ENCODE measurements around the gene DMRTC2.
A peak's percentile ranks its signal among the peaks of the same experiment; 100 is the strongest.
"Not testable (repeated sequence)": the region's sequence is repeated elsewhere in the genome, so short reads cannot be mapped to it uniquely, and the experiment has no call there.

DMRTC2 gene

DNA sequence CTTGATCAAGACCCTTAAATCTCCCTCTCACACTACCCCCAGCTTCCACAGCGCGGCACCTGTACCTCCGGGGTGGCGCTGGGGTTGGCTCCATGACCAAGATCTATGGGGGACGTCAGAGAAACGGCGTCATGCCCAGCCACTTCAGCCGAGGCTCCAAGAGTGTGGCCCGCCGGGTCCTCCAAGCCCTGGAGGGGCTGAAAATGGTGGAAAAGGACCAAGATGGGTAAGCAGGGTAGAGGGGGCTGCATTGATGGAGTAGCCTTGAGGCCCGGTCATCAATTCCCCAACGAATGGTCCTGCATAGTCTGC is 24.1 kb downstream of the DMRTC2 start:
- H3K27me3 ChIP-seq (replicated peaks; ENCODE audit: control insufficient read depth, insufficient read depth, low read length, poor library complexity, severe bottlenecking) = no peaks in the 10 kb centered on the region
- H3K4me3 ChIP-seq (ENCODE audit: insufficient read depth, low read depth, low read length, poor library complexity, severe bottlenecking) = no peak overlapping the region
- no peaks in the 10 kb centered on the region for H3K9me3 ChIP-seq (ENCODE audit: control insufficient read depth, low read length)
- peaks cover 47% of the 10 kb centered on the region for H3K36me3 ChIP-seq (ENCODE audit: control insufficient read depth, insufficient read depth, low read length)
- H3K4me1 ChIP-seq (ENCODE audit: control insufficient read depth, insufficient read depth, low read length, poor library complexity, severe bottlenecking) = peaks cover 65% of the 10 kb centered on the region
- H3K27ac ChIP-seq (ENCODE audit: insufficient read depth, low read length, poor library complexity, severe bottlenecking) = peak overlapping the region; percentile 31
- no peak for DNase-seq

- H3K4me1 ChIP-seq (ENCODE audit: control insufficient read depth, insufficient read depth, low read length, poor library complexity, severe bottlenecking) = peaks cover 67% of the 10 kb centered on the region
These were observed 24.6 kb downstream of the DMRTC2 start for GRCh38 chr19:41869374-41869955.

DNA sequence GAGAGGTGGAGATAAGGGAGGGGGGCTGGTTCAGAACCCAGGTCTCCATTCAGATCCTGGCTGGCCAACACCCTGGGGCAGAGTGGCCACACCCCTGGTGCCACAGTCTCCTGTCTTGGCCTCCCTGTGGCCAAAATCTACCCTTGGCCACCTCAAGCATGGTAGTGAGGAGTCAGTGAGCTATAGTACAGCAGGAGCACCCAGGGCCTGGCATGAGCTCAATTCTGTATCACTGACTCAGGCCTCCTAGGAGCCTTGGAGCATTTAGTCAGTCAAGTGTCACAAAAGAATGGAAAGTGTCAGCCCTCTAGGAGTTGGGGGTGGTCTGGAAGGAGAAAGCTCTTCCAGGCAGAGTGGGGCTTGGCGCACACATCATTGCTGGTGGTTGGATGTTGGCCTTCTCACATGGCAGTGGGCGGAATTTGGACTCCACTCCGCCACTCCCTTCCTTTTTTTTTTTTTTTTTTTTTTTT is 25.6 kb downstream of the DMRTC2 start:
- peaks cover 67% of the 10 kb centered on the region for H3K4me1 ChIP-seq (ENCODE audit: control insufficient read depth, insufficient read depth, low read length, poor library complexity, severe bottlenecking)
- H3K9me3 ChIP-seq (ENCODE audit: control insufficient read depth, low read length) = no peaks in the 10 kb centered on the region
- no peak overlapping the region for H3K4me3 ChIP-seq (ENCODE audit: insufficient read depth, low read depth, low read length, poor library complexity, severe bottlenecking)
- H3K27ac ChIP-seq (ENCODE audit: insufficient read depth, low read length, poor library complexity, severe bottlenecking) = peak overlapping the region; percentile 65
- DNase-seq = no peak
- peaks cover 33% of the 10 kb centered on the region for H3K36me3 ChIP-seq (ENCODE audit: control insufficient read depth, insufficient read depth, low read length)
- no peaks in the 10 kb centered on the region for H3K27me3 ChIP-seq (replicated peaks; ENCODE audit: control insufficient read depth, insufficient read depth, low read length, poor library complexity, severe bottlenecking)

More at GRCh38 chr19:41869374-41869955, 24.6 kb downstream of the DMRTC2 start:
- H3K9me3 ChIP-seq (ENCODE audit: control insufficient read depth, low read length) = no peaks in the 10 kb centered on the region
- H3K36me3 ChIP-seq (ENCODE audit: control insufficient read depth, insufficient read depth, low read length) = peaks cover 42% of the 10 kb centered on the region
- no peak for DNase-seq
- H3K27me3 ChIP-seq (replicated peaks; ENCODE audit: control insufficient read depth, insufficient read depth, low read length, poor library complexity, severe bottlenecking) = no peaks in the 10 kb centered on the region
- H3K27ac ChIP-seq (ENCODE audit: insufficient read depth, low read length, poor library complexity, severe bottlenecking) = peak overlapping the region; percentile 31
- no peak overlapping the region for H3K4me3 ChIP-seq (ENCODE audit: insufficient read depth, low read depth, low read length, poor library complexity, severe bottlenecking)

GRCh38 chr19:41871573-41872383 is 26.9 kb downstream of the DMRTC2 start:
- peak; percentile 46 to 57 (median 49) for DNase-seq
- Histone ChIP-seq H3K4me3 (ENCODE audit: insufficient read depth, low read depth, low read length, poor library complexity, severe bottlenecking) (no peak overlapping the region), H3K36me3 (ENCODE audit: control insufficient read depth, insufficient read depth, low read length) (peaks cover 26% of the 10 kb centered on the region), H3K27ac (ENCODE audit: insufficient read depth, low read length, poor library complexity, severe bottlenecking) (peak overlapping the region; percentile 65), H3K4me1 (ENCODE audit: control insufficient read depth, insufficient read depth, low read length, poor library complexity, severe bottlenecking) (peaks cover 81% of the 10 kb centered on the region), H3K27me3 (replicated peaks; ENCODE audit: control insufficient read depth, insufficient read depth, low read length, poor library complexity, severe bottlenecking) (no peaks in the 10 kb centered on the region), H3K9me3 (ENCODE audit: control insufficient read depth, low read length) (no peaks in the 10 kb centered on the region)

DNA sequence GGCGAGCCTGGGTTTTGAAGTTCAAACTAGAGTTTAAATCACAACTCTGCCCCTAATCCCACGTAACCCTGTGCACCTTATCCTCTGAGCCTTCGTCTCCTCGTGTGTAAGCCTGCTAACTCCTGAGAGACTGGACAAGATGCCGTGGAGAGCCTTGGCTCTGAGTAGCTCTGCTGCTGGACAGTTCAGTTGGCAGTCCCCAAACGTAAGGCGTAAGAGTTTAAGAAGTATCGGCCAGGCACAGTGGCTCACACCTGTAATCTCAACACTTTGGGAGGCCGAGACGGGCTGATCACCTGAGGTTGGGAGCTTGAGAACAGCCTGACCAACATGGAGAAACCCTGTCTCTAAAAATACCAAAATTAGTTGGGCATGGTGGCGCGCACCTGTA is 27.5 kb downstream of the DMRTC2 start:
- no peak for DNase-seq
- Histone ChIP-seq H3K9me3 (ENCODE audit: control insufficient read depth, low read length) (no peaks in the 10 kb centered on the region), H3K27me3 (replicated peaks; ENCODE audit: control insufficient read depth, insufficient read depth, low read length, poor library complexity, severe bottlenecking) (no peaks in the 10 kb centered on the region), H3K36me3 (ENCODE audit: control insufficient read depth, insufficient read depth, low read length) (peaks cover 26% of the 10 kb centered on the region), H3K4me3 (ENCODE audit: insufficient read depth, low read depth, low read length, poor library complexity, severe bottlenecking) (no peak overlapping the region), H3K4me1 (ENCODE audit: control insufficient read depth, insufficient read depth, low read length, poor library complexity, severe bottlenecking) (peaks cover 87% of the 10 kb centered on the region), H3K27ac (ENCODE audit: insufficient read depth, low read length, poor library complexity, severe bottlenecking) (peak overlapping the region; percentile 65)

- no peak overlapping the region for H3K4me3 ChIP-seq (ENCODE audit: insufficient read depth, low read depth, low read length, poor library complexity, severe bottlenecking)
- peaks cover 90% of the 10 kb centered on the region for H3K4me1 ChIP-seq (ENCODE audit: control insufficient read depth, insufficient read depth, low read length, poor library complexity, severe bottlenecking)
- peaks cover 23% of the 10 kb centered on the region for H3K36me3 ChIP-seq (ENCODE audit: control insufficient read depth, insufficient read depth, low read length)
- H3K27me3 ChIP-seq (replicated peaks; ENCODE audit: control insufficient read depth, insufficient read depth, low read length, poor library complexity, severe bottlenecking) = no peaks in the 10 kb centered on the region
- peak overlapping the region; percentile 65 for H3K27ac ChIP-seq (ENCODE audit: insufficient read depth, low read length, poor library complexity, severe bottlenecking)
- DNase-seq = peak; percentile 39 to 50 (median 48)
- no peaks in the 10 kb centered on the region for H3K9me3 ChIP-seq (ENCODE audit: control insufficient read depth, low read length)
These were observed 28.2 kb downstream of the DMRTC2 start for GRCh38 chr19:41872775-41873647.

DNA sequence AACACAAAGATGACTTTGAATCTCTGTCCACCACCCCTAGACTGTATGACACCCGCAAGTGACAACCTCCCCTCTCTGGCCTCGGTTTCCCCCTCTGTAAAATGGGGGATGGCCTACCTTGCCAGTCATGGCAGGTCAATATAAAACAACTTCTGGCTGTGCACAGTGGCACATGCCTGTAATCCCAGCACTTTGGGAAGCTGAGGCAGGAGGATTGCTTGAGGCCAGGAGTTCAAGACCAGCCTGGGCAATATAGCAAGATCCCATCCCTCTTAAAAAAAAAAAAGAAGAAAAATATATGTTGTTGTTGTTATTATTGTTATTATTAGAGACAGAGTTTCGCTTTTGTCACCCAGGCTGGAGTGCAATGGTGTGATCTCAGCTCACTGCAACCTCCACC is 31.1 kb downstream of the DMRTC2 start:
- DNase-seq; H3K36me3 ChIP-seq (ENCODE audit: control insufficient read depth, insufficient read depth, low read length); H3K9me3 ChIP-seq (ENCODE audit: control insufficient read depth, low read length); H3K27me3 ChIP-seq (replicated peaks; ENCODE audit: control insufficient read depth, insufficient read depth, low read length, poor library complexity, severe bottlenecking): not testable (repeated sequence)
- peak overlapping the region; percentile 17 for H3K4me3 ChIP-seq (ENCODE audit: insufficient read depth, low read depth, low read length, poor library complexity, severe bottlenecking)
- H3K27ac ChIP-seq (ENCODE audit: insufficient read depth, low read length, poor library complexity, severe bottlenecking) = peak overlapping the region; percentile 80
- peaks cover 92% of the 10 kb centered on the region for H3K4me1 ChIP-seq (ENCODE audit: control insufficient read depth, insufficient read depth, low read length, poor library complexity, severe bottlenecking)

DNA sequence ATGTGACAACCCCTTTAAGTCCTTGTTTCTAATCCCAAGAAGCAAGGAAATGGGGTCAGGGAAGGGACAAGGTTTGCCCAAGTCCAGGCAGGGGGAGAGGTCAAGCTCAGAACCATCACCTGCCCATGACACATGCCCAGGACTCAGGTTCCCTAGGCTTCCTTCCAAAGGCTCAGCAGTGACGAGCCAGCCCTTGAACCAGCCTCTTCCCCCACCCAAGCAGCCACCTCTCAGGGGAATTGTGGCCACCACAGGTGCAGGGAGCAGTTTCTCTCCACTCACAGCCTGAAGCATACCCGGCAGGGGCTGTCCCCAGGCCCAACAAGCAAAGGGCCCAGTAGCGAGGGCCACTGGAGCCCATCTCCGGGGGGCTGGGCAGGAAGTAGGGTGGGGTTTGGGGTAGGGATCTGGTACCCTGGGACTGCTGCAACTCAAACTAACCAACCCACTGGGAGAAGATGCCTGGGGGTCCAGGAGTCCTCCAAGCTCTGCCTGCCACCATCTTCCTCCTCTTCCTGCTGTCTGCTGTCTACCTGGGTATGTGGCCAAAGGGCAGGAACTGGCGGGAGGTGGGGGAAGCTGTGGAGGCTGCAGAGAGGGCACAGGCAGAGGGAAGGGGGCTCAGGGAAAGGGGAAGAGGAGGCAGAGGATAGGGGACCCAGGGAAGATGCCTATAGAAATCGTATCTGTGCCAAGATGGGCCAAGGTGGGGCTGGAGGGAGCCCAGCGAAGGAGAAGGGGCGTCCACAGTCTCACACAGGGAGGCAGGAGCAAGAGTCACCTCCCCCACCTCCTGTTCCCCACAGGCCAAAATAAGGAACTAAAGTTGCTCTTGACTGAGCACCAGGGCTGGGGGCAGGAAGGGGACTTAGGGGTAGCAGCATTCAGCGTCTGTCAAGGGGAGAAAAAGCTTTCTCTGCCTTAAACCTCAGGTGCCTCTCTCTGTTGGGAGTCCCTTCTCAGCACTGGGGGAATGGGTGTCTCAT is 32.3 kb downstream of the DMRTC2 start, which contains the start of gene CD79A:
TSS of gene CD79A (plus strand) at position 433 of the 986 bp plus-strand sequence. CDS start at position 459, 26 bp downstream.
- Histone ChIP-seq H3K27ac (ENCODE audit: insufficient read depth, low read length, poor library complexity, severe bottlenecking) (peak within 1 kb of the TSS; percentile 80), H3K4me3 (ENCODE audit: insufficient read depth, low read depth, low read length, poor library complexity, severe bottlenecking) (peak within 1 kb of the TSS; percentile 24), H3K4me1 (ENCODE audit: control insufficient read depth, insufficient read depth, low read length, poor library complexity, severe bottlenecking) (peaks cover 90% of the 10 kb centered on the region), H3K9me3 (ENCODE audit: control insufficient read depth, low read length) (no peaks in the 10 kb centered on the region), H3K36me3 (ENCODE audit: control insufficient read depth, insufficient read depth, low read length) (no peaks in the 10 kb centered on the region), H3K27me3 (replicated peaks; ENCODE audit: control insufficient read depth, insufficient read depth, low read length, poor library complexity, severe bottlenecking) (no peaks in the 10 kb centered on the region)
- DNase-seq = no peak
